Neural cell (in vitro differentiated cells): ENCODE measurements around the gene GTF2F2. TPM values are rescaled to one million over a fixed set of nuclear protein-coding genes. Genes with fewer than 3 reads are reported as not detected.
A peak's percentile ranks its signal among the peaks of the same experiment; 100 is the strongest.

Experiments used
- H2AFZ ChIP-seq: fragments of 200-600, 300-800 bp; sonication (generic), shearing (Covaris generic); 2 replicates; pipeline ENCODE4 v1.6.0; 2014; ENCODE audit warnings: low read depth, mild to moderate bottlenecking, antibody characterized with exemption, low read length, moderate library complexity
- H3F3A ChIP-seq: fragments of 200-600 bp; shearing (Covaris generic); 2 replicates; pipeline ENCODE4 v1.6.1; 2016; ENCODE audit warnings: mild to moderate bottlenecking, moderate library complexity, mixed read lengths, antibody characterized with exemption, low read length; ENCODE audit not compliant: insufficient read depth, poor library complexity, severe bottlenecking
- H3K27ac ChIP-seq: fragments of 200-600, 300-800 bp; sonication (generic), shearing (Covaris generic); 2 replicates; pipeline ENCODE4 v1.5.1; 2014; ENCODE audit warnings: mild to moderate bottlenecking, low read length, moderate library complexity
- H3K27me3 ChIP-seq: fragments of 300-800, 200-600 bp; sonication (generic), shearing (Covaris generic); 2 replicates; pipeline ENCODE4 v1.6.0; 2014; ENCODE audit warnings: mild to moderate bottlenecking, low read depth, low read length, moderate library complexity; ENCODE audit not compliant: insufficient read depth
- H3K36me3 ChIP-seq: fragments of 300-800, 200-600 bp; sonication (generic), shearing (Covaris generic); 2 replicates; pipeline ENCODE4 v1.5.1; 2014; ENCODE audit warnings: mild to moderate bottlenecking, antibody characterized with exemption, low read length, moderate library complexity; ENCODE audit not compliant: insufficient read depth
- H3K4me2 ChIP-seq: fragments of 300-800, 200-600 bp; sonication (generic), shearing (Covaris generic); 2 replicates; pipeline ENCODE4 v1.6.0; 2014; ENCODE audit warnings: mild to moderate bottlenecking, low read length
- H3K4me3 ChIP-seq: fragments of 300-800, 200-600 bp; sonication (generic), shearing (Covaris generic); 2 replicates; pipeline ENCODE4 v1.5.1; 2014; ENCODE audit warnings: mild to moderate bottlenecking, low read length, moderate library complexity
- H3K79me2 ChIP-seq: fragments of 200-600 bp; shearing (Covaris generic); replicated peaks from 2 replicates; pipeline ENCODE4 v1.6.0; 2014; ENCODE audit warnings: mild to moderate bottlenecking, low read length, moderate library complexity; ENCODE audit not compliant: insufficient read depth
- H3K9ac ChIP-seq: fragments of 300-800, 200-600 bp; sonication (generic), shearing (Covaris generic); 2 replicates; pipeline ENCODE4 v1.6.1; 2016; ENCODE audit warnings: mild to moderate bottlenecking, low read length, mixed read lengths
- H3K9me2 ChIP-seq: fragments of 200-600 bp; shearing (Covaris generic); 2 replicates; pipeline ENCODE4 v1.6.1; 2016; ENCODE audit warnings: mild to moderate bottlenecking, low read length, mixed read lengths; ENCODE audit not compliant: insufficient read depth
- H3K9me3 ChIP-seq: fragments of 200-600, 300-800 bp; sonication (generic), shearing (Covaris generic); 2 replicates; pipeline ENCODE4 v1.6.1; 2016; ENCODE audit warnings: mild to moderate bottlenecking, mixed run types, low read length, moderate library complexity, mixed read lengths
- H4K20me1 ChIP-seq: fragments of 200-600 bp; shearing (Covaris generic); 2 replicates; pipeline ENCODE4 v1.6.1; 2016; ENCODE audit warnings: mild to moderate bottlenecking, mixed run types; ENCODE audit not compliant: insufficient read depth
- EP300 ChIP-seq: fragments of 450-650 bp; conservative IDR thresholded peaks from 2 replicates; pipeline ENCODE4 v1.6.1; 2014; ENCODE audit warnings: antibody characterized with exemption, mild to moderate bottlenecking, moderate library complexity; ENCODE audit not compliant: poor library complexity, severe bottlenecking
- MXI1 ChIP-seq: fragments of 450-650 bp; conservative IDR thresholded peaks from 2 replicates; pipeline ENCODE4 v1.6.1; 2014; ENCODE audit warnings: antibody characterized with exemption, mild to moderate bottlenecking; ENCODE audit not compliant: poor library complexity, severe bottlenecking
- POLR2AphosphoS5 ChIP-seq: IDR thresholded peaks from 2 replicates; pipeline ENCODE4 v1.6.1; 2012
- RAD21 ChIP-seq: fragments of 450-650 bp; conservative IDR thresholded peaks from 2 replicates; pipeline ENCODE4 v1.6.1; 2014; ENCODE audit warnings: antibody characterized with exemption, mild to moderate bottlenecking, moderate library complexity
- SMC3 ChIP-seq: fragments of 450-650 bp; conservative IDR thresholded peaks from 2 replicates; pipeline ENCODE4 v1.6.1; 2014; ENCODE audit warnings: antibody characterized with exemption, mild to moderate bottlenecking, moderate library complexity; ENCODE audit not compliant: poor library complexity
- TAF1 ChIP-seq: IDR thresholded peaks from 2 replicates; pipeline ENCODE4 v1.6.1; 2012; ENCODE audit warnings: low read depth
- polyA plus RNA-seq: library from polyadenylated mRNA; depleted of rRNA; stranded (reverse); fragments of >200 nt; gene quantifications from 2 replicates; pipeline ENCODE4 v1.2.3, GENCODE V29; 2014
- TF ChIP-seq, protein P1 (sequence below): fragments of 450-650 bp; IDR thresholded peaks from 2 replicates; pipeline ENCODE4 v1.5.1; 2014; ENCODE audit warnings: antibody characterized with exemption, mild to moderate bottlenecking, moderate library complexity; ENCODE audit not compliant: poor library complexity, severe bottlenecking
- TF ChIP-seq, protein P2 (sequence below): IDR thresholded peaks from 2 replicates; pipeline ENCODE4 v1.6.1; 2012; ENCODE audit warnings: borderline replicate concordance

The GTF2F2 gene
- polyA plus RNA-seq, 1 donor from 2014 or later, result 29.6 TPM

DNA sequence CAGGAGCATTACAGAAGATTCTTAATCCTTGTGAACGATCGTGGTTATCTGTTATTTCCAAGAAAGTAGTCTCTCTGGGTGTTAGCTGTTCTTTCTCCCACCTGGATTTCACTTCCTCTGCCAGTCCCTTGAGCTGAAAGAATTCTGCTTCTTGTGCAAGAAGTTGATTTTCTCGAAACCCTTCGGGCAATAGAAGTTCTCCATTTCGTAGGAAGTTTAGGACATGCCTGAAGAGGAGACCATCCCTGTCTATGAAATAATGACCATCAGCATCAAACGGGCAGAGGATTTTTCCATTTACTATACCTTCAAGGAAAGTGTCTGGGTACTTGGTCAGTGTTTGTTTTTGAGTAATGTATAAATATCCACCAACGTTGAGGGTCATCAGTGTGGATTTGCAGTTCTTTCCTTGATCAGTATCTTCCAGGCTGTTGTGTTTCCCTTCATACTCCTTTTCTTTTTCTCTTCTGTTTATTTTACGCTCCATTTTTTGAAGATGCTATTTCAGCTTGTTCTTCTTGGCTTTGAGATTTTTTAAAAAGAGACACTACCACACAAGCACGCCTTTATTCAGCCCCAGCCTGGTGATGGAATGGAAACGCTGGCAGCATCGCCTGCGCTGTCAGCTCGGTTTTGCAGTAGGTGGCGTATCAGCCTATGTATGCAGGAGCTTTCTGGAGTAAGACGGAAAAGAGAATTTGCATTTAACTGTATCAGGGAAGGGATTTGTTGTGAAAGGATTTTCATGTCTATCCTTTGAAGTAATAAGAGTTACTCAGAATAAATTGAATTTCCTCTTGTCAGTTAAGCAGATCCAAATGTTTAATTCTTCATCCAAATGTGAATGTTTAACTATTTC lies 74.0 kb downstream of the GTF2F2 start:
- H2AFZ ChIP-seq, result no peak overlapping the region
- no peaks in the 10 kb centered on the region for H3F3A ChIP-seq
- no peaks in the 10 kb centered on the region for H3K36me3 ChIP-seq
- TF ChIP-seq TAF1 (no peak), EP300 (no peak), SMC3 (peak; percentile 75), MXI1 (no peak), POLR2AphosphoS5 (peak; percentile 26), RAD21 (peak; percentile 77)
- TF ChIP-seq, protein P1, sequence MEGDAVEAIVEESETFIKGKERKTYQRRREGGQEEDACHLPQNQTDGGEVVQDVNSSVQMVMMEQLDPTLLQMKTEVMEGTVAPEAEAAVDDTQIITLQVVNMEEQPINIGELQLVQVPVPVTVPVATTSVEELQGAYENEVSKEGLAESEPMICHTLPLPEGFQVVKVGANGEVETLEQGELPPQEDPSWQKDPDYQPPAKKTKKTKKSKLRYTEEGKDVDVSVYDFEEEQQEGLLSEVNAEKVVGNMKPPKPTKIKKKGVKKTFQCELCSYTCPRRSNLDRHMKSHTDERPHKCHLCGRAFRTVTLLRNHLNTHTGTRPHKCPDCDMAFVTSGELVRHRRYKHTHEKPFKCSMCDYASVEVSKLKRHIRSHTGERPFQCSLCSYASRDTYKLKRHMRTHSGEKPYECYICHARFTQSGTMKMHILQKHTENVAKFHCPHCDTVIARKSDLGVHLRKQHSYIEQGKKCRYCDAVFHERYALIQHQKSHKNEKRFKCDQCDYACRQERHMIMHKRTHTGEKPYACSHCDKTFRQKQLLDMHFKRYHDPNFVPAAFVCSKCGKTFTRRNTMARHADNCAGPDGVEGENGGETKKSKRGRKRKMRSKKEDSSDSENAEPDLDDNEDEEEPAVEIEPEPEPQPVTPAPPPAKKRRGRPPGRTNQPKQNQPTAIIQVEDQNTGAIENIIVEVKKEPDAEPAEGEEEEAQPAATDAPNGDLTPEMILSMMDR, result peak; percentile 77
- TF ChIP-seq, protein P2, sequence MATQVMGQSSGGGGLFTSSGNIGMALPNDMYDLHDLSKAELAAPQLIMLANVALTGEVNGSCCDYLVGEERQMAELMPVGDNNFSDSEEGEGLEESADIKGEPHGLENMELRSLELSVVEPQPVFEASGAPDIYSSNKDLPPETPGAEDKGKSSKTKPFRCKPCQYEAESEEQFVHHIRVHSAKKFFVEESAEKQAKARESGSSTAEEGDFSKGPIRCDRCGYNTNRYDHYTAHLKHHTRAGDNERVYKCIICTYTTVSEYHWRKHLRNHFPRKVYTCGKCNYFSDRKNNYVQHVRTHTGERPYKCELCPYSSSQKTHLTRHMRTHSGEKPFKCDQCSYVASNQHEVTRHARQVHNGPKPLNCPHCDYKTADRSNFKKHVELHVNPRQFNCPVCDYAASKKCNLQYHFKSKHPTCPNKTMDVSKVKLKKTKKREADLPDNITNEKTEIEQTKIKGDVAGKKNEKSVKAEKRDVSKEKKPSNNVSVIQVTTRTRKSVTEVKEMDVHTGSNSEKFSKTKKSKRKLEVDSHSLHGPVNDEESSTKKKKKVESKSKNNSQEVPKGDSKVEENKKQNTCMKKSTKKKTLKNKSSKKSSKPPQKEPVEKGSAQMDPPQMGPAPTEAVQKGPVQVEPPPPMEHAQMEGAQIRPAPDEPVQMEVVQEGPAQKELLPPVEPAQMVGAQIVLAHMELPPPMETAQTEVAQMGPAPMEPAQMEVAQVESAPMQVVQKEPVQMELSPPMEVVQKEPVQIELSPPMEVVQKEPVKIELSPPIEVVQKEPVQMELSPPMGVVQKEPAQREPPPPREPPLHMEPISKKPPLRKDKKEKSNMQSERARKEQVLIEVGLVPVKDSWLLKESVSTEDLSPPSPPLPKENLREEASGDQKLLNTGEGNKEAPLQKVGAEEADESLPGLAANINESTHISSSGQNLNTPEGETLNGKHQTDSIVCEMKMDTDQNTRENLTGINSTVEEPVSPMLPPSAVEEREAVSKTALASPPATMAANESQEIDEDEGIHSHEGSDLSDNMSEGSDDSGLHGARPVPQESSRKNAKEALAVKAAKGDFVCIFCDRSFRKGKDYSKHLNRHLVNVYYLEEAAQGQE, result no peak
- no peaks in the 10 kb centered on the region for H3K79me2 ChIP-seq
- H3K9me3 ChIP-seq, result no peaks in the 10 kb centered on the region
- H3K27ac ChIP-seq, result no peak overlapping the region
- H3K9me2 ChIP-seq, result no peaks in the 10 kb centered on the region
- no peaks in the 10 kb centered on the region for H3K27me3 ChIP-seq
- no peak overlapping the region for H3K4me2 ChIP-seq
- H3K4me3 ChIP-seq, result peak overlapping the region; percentile 45
- no peaks in the 10 kb centered on the region for H4K20me1 ChIP-seq
- no peak overlapping the region for H3K9ac ChIP-seq

DNA sequence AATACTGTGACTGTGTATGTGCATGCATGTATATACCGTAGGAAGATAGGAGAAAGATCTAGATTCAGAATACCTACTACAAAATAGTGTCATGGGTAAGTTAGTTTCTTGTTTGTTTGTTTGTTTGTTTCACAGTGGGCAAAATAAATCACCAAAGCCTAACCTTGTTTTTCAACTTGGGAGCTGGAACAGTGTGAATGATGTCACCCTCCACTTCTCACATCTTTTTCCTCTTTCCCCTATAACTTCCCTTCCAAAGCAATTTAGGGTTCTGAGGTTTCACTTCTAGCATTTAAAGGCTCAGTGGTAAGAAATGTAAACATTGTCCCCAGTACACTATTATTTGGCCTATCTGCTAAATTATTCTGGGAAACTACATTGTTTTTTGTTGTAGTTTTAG lies 75.1 kb downstream of the GTF2F2 start:
- no peak overlapping the region for H2AFZ ChIP-seq
- no peak overlapping the region for H3K9ac ChIP-seq
- H3K36me3 ChIP-seq, result no peaks in the 10 kb centered on the region
- no peak overlapping the region for H3K4me2 ChIP-seq
- H3K9me2 ChIP-seq, result no peaks in the 10 kb centered on the region
- H3K27me3 ChIP-seq, result no peaks in the 10 kb centered on the region
- no peaks in the 10 kb centered on the region for H3F3A ChIP-seq
- no peaks in the 10 kb centered on the region for H3K79me2 ChIP-seq
- H3K27ac ChIP-seq, result no peak overlapping the region
- no peaks in the 10 kb centered on the region for H4K20me1 ChIP-seq
- no peaks in the 10 kb centered on the region for H3K9me3 ChIP-seq
- no peak for TF ChIP-seq SMC3
- H3K4me3 ChIP-seq, result no peak overlapping the region

DNA sequence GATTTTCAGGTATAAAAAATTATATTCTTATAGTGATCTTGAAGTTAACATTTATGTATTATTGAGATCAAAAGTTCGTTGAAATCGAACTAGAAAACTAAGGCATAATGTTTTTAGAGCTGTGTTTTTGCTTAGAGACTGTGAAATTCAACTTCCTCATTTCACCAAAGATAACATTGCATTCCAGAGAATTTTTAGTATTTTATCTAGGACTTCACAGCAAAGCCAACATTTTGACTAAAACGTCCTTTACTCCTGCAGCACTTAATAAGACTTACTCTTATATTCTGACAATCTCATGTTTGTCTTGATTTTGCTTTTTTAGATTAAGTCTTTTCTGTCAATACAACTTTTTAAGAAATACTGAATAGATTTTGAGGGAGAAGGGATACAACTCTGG lies 75.8 kb downstream of the GTF2F2 start:
- H3K9me2 ChIP-seq, result no peaks in the 10 kb centered on the region
- no peak overlapping the region for H3K4me3 ChIP-seq
- H3K4me2 ChIP-seq, result no peak overlapping the region
- H3K27me3 ChIP-seq, result no peaks in the 10 kb centered on the region
- TF ChIP-seq POLR2AphosphoS5 (no peak), TAF1 (no peak), SMC3 (no peak)
- no peaks in the 10 kb centered on the region for H3K9me3 ChIP-seq
- no peaks in the 10 kb centered on the region for H3F3A ChIP-seq
- H3K36me3 ChIP-seq, result no peaks in the 10 kb centered on the region
- H3K9ac ChIP-seq, result no peak overlapping the region
- H3K27ac ChIP-seq, result no peak overlapping the region
- no peak overlapping the region for H2AFZ ChIP-seq
- H3K79me2 ChIP-seq, result no peaks in the 10 kb centered on the region
- no peaks in the 10 kb centered on the region for H4K20me1 ChIP-seq
